HG03439 (cell line): ENCODE data around the gene TAS2R40.
A peak's percentile ranks its signal among the peaks of the same experiment; 100 is the strongest.
"Not testable (repeated sequence)": the region's sequence is repeated elsewhere in the genome, so short reads cannot be mapped to it uniquely, and the experiment has no call there.

ENCODE experiments used
- ATAC-seq: cut with Tn5 transposase; IDR thresholded peaks from one replicate; pipeline ENCODE4 v1.9.1; 2021; ENCODE audit warnings: mild to moderate bottlenecking, moderate library complexity; ENCODE audit not compliant: unreplicated experiment

The TAS2R40 gene

GRCh38 chr7:143221737-143222136, at the start of gene TAS2R40:
Gene TAS2R40 (plus strand): TSS chr7:143222037. CDS start chr7:143222079, 42 bp downstream.
- ATAC-seq: no peak

DNA sequence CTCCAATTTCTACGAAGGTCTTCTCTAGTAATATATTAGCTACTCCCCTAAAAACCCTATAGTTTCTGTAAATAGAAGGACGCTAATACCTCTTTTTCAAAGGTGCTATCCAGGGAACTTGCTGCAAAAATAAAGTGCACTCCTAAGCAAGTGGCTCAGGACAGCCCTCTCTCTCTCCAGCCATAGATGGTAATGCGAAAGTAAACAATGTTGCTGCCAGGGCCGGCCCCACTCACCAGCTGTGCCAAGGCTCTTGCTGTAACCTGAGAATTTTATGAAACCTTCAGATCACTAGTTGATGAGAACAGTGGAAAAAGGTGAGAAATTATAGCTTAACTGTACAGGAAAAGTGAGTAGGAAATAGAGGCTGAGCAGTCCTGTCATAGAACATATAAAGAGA, 49.5 kb upstream of the TAS2R40 start:
- no peak for ATAC-seq

GRCh38 chr7:143176128-143176527, 45.7 kb upstream of the TAS2R40 start:
- ATAC-seq: no peak

DNA sequence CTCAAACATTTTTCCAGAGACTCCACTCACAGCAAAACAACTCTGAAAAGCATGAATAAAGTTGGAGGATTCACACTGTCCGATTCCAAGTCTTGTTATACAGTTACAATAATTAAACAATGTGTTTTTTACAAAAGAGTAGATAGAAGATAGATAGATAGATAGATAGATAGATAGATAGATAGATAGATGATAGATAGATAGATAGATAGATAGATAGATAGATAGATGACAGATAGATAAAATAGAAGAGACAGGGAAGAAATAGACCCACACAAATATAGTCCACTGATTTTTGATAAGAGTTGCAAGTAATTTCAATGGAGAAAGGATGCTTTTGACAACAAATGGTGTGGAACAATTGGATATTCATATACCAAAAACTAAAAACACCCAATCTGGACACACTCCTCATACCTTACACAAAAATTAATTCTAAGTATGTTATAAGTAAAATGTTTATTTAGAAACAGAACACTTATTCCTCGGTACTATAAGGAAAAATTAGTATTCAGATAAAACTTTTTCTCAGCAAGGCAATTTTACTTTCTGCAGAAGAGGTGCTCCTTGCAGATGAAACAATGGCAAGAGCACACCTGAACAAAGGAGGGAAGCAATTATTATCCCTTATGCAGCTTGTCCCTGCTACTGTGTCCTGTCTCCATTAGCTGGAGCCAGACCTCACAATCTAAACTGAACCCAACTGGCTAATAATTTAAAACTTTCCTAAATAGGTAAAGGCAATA, 44.3 kb upstream of the TAS2R40 start:
- ATAC-seq: no peak

DNA sequence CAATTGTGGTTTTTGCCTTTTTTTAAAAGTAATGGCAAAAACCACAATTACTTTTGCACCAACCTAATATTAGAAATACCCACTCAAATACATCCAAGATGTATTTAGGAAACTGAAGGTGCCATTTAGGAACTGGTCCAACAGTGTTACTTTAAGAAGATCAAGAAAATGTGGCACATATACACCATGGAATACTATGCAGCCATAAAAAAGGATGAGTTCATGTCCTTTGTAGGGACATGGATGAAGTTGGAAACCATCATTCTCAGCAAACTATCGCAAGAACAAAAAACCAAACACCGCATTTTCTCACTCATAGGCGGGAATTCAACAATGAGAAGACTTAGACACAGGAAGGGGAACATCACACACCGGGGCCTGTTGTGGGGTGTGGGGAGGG, 41.1 kb upstream of the TAS2R40 start:
- ATAC-seq: not testable (repeated sequence)

GRCh38 chr7:143181349-143181748, 40.5 kb upstream of the TAS2R40 start:
- no peak for ATAC-seq

GRCh38 chr7:143183024-143183423, 38.8 kb upstream of the TAS2R40 start, which contains the start of gene TAS2R39:
Gene TAS2R39 (plus strand): TSS chr7:143183419. CDS start chr7:143183419, 0 bp downstream.
- no peak for ATAC-seq

DNA sequence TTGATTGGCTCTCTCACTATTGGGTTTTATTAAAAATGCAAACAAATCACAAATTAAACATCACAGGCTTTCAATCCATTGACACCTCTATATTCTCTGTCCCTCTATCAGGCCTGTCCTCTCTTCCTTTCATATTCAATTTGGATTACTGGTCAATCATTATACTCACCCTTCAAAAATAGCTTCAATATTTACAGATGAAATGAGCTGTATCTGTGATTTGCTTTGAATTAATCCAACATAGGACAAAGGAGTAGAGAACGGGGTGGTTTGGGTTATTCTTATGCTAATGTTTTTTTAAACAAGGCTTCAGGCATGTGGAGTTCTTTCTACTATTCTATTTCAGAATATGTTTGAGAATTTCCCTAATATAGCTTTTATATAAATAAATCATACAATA, 36.3 kb upstream of the TAS2R40 start:
- ATAC-seq: no peak

DNA sequence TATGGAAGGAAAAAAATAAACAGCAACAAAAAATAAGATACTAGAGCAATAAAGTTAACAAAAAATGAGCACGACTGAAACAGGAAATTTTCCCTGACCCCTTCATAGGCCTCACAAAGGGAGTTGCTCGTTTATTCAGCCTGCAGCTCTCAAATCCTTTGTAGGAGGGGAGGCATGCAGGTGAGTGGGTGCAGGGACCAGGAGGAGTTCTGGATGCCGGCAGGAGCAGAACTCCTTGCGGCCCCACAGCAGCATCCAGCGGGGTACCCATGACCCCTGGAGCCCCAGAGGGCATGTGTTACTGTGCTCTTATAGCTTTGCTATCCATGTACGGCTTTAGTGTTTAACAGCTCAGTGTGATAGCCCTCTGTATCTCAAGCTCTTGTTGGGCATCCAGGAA, 32.8 kb upstream of the TAS2R40 start:
- no peak for ATAC-seq

GRCh38 chr7:143193880-143194279, 28.0 kb upstream of the TAS2R40 start:
- ATAC-seq: no peak

DNA sequence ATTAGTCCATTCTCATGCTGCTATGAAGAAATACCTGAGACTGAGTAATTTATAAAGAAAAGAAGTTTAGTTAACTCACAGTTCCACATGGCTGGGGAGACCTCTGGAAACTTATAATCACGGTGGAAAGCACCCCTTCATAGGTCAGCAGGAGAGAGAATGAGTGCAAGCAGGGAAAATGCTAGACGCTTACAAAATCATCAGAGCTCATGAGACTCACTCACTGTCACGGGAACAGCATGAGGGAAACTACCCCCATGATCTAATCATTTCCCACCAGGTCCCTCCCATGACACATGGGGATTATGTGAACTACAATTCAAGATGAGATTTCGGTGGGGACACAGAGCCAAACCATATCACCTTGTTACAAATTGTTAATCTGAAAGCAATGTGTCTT, 22.8 kb upstream of the TAS2R40 start:
- no peak for ATAC-seq

GRCh38 chr7:143202161-143202560, 19.7 kb upstream of the TAS2R40 start:
- no peak for ATAC-seq

DNA sequence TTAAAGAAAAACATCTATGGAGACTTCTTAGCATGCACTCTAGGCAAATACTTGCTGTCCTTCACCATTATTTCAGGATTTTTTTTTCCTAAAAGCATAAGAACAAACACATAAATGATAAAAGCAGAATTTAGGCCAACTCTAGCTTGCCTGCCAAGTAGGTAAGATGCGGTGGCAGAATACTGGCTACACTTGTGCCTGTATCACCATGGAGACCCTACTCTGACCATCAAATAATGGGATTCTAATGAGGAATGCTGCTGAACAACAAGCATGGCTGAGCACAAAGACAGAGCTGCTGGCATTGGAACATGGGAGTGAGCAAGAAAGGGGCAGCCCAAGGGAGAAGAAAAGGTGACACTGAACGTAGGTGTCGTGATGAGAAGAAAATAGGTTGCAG, 18.5 kb upstream of the TAS2R40 start:
- no peak for ATAC-seq

DNA sequence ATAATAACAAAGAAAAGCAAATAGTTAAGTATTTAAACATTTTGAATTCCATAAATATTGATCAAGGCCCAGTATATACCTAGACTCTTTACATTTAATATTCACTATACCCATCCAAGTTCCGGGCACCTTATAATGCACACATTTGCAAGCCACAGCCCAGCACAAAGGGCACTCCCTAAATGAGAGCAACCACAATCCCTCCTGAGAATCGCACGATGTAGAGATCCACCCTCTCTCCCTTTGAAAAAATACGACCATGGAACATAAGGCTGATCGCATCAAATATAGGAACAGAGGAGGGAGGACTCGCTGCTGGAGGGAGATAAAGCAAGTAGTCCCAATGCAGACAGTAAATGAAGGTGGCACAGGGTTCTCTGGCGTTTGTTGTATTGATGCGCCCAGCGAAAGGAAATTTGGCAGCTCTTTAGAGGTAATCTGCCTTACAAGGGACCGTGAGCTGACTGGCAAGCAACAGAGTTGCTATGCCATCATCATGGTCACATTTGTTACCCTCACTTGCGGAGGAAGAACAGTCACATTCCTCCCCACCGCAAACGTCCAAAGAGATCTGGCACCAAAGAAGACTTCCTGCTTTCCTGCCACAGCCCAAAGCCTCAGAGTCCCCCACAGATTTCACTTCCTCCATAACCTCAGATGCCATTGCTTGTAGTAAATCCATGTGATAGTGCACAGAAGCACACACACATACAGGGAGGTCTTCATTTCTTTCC, 16.1 kb upstream of the TAS2R40 start:
- peak; percentile 70 for ATAC-seq

DNA sequence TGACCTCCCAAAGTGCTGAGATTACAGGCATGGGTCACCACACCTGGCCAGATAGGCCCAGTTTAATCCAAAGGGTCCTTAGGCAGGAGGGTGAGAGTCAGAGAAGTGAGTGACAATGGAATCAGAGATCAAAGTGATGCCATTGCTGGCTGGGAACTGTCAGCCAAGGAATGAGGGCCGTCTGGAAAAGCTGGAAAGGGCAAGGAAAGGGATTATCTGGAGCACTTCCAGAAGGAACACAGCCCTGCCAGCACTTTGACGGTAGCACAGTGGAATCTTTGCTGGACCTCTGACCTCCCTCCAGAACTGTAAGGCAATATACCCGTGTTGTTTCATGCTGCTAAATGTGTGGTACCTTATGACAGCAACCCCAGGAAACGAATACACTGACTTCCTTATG, 11.3 kb upstream of the TAS2R40 start:
- no peak for ATAC-seq

DNA sequence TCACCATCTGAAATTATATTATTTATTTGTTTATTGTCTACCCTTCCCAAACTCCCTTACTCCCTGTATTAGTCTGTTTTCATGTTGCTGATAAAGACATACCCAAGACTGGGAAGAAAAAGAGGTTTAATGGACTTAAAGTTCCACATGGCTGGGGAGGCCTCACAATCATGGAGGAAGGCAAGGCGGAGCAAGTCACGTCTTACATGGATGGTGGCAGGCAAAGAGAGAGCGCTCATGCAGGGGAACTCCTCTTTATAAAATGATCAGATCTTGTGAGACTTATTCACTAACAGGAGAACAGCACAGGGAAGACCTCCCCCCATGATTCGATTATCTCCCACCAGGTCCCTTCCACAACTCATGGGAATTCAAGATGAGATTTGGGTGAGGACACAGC, 8.4 kb upstream of the TAS2R40 start:
- not testable (repeated sequence) for ATAC-seq

GRCh38 chr7:143214789-143215679, 6.8 kb upstream of the TAS2R40 start:
- peak; percentile 84 for ATAC-seq

GRCh38 chr7:143216151-143216550, 5.7 kb upstream of the TAS2R40 start:
- ATAC-seq: no peak

- no peak for ATAC-seq
Measured at GRCh38 chr7:143216686-143217085, 5.2 kb upstream of the TAS2R40 start.

- no peak for ATAC-seq
Measured at GRCh38 chr7:143217806-143218205, 4.0 kb upstream of the TAS2R40 start.

DNA sequence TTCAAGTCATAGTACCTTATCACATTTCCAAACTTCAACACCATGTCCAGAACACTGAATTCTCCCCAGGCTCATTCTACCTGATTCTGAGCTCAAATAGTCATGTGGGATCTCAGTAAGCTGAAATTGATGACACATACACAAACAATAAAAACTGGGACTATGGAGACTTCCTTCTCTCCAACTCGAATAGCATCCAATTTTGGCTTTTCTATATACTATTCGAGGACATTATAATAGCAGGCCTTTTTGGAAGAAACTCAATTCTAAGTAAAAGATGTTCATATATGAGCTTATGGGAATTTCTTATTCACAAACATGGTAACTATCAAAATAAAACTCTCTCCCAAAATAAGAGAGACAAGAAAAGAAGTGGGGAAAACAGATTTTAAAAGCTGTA, 551 bp upstream of the TAS2R40 start:
- ATAC-seq: no peak
